ENCODE measurements around the gene TUSC2. TPM values are rescaled to one million over a fixed set of nuclear protein-coding genes. Genes with fewer than 3 reads are reported as not detected.

The TUSC2 gene
- total and polyA plus RNA-seq, 3 donors from 2014 or later: 32.7 to 44.5 (median 43.4) TPM

- H3K4me1 ChIP-seq: peaks cover 24% of the 10 kb centered on the region
- whole genome bisulfite sequencing, 2 donors: 31 to 36% methylated on average over 11 to 14 of the region's 14 CpGs
Observed at GRCh38 chr3:50347187-50347813, 19.3 kb upstream of the TUSC2 start.

GRCh38 chr3:50345586-50346234, 17.7 kb upstream of the TUSC2 start, which contains the start of gene ZMYND10:
Gene ZMYND10, minus strand, starts transcription at chr3:50345732. Its CDS starts 153 bp downstream, at chr3:50345579.
- H3K27ac ChIP-seq: no peak within 1 kb of the TSS
- peaks cover 15% of the 10 kb centered on the region for H3K4me1 ChIP-seq
- DNase-seq: peak; percentile 74
- WGBS, 2 donors: 12% methylated on average over 29 to 44 of the region's 45 CpGs
- H3K9me3 ChIP-seq: no peaks in the 10 kb centered on the region
- H3K27me3 ChIP-seq: no peaks in the 10 kb centered on the region
- H3K36me3 ChIP-seq (ENCODE audit: low read depth, missing control alignments): no peaks in the 10 kb centered on the region
- TF ChIP-seq POLR2A (IDR thresholded peaks at IDR 0.05): no peak
- no peak for TF ChIP-seq CTCF (IDR thresholded peaks at IDR 0.05)
- H3K4me3 ChIP-seq: peak within 1 kb of the TSS; percentile 36 to 58
- intact Hi-C loops (cut with DNase I; ENCODE audit: low total_unique reads): no loop called here

More at GRCh38 chr3:50347187-50347813, 19.3 kb upstream of the TUSC2 start:
- peak; percentile 44 to 54 (median 50) for TF ChIP-seq CTCF (IDR thresholded peaks at IDR 0.05)
- TF ChIP-seq POLR2A (IDR thresholded peaks at IDR 0.05): no peak
- H3K9me3 ChIP-seq: no peaks in the 10 kb centered on the region
- H3K27me3 ChIP-seq: no peaks in the 10 kb centered on the region
- H3K4me3 ChIP-seq: no peak overlapping the region
- peak; percentile 79 for DNase-seq
- no peak overlapping the region for H3K27ac ChIP-seq
- intact Hi-C loops (cut with DNase I; ENCODE audit: low total_unique reads): no loop called here
- no peaks in the 10 kb centered on the region for H3K36me3 ChIP-seq (ENCODE audit: low read depth, missing control alignments)

GRCh38 chr3:50345008-50345407, 17.0 kb upstream of the TUSC2 start:
- no peak for DNase-seq

GRCh38 chr3:50342813-50343633, 15.0 kb upstream of the TUSC2 start:
- Histone ChIP-seq H3K27me3 (no peaks in the 10 kb centered on the region), H3K36me3 (ENCODE audit: low read depth, missing control alignments) (no peaks in the 10 kb centered on the region), H3K4me3 (no peak overlapping the region), H3K9me3 (no peaks in the 10 kb centered on the region), H3K4me1 (peaks cover 23% of the 10 kb centered on the region), H3K27ac (no peak overlapping the region)
- TF ChIP-seq CTCF (IDR thresholded peaks at IDR 0.05) (no peak), POLR2A (IDR thresholded peaks at IDR 0.05) (no peak)
- no peak for DNase-seq
- 83 to 85% methylated on average over 10 to 13 of the region's 13 CpGs for WGBS, 2 donors
- intact Hi-C loops (cut with DNase I; ENCODE audit: low total_unique reads): no loop called here

More at GRCh38 chr3:50345008-50345407, 17.0 kb upstream of the TUSC2 start:
- TF ChIP-seq POLR2A (IDR thresholded peaks at IDR 0.05): no peak
- TF ChIP-seq CTCF (IDR thresholded peaks at IDR 0.05): no peak
- no peaks in the 10 kb centered on the region for H3K27me3 ChIP-seq
- peaks cover 15% of the 10 kb centered on the region for H3K4me1 ChIP-seq
- WGBS, 2 donors: 48 to 61% methylated on average over 8 of the region's 8 CpGs
- no peaks in the 10 kb centered on the region for H3K36me3 ChIP-seq (ENCODE audit: low read depth, missing control alignments)
- H3K9me3 ChIP-seq: no peaks in the 10 kb centered on the region
- intact Hi-C loops (cut with DNase I; ENCODE audit: low total_unique reads): no loop called here
- peak overlapping the region; percentile 36 to 58 for H3K4me3 ChIP-seq
- H3K27ac ChIP-seq: no peak overlapping the region

Measured in testis (tissue), 3 donors.